Midbrain (tissue), 1 donor: Measurements from ENCODE around the gene GSK3B.

Source experiments
- DNase-seq: peaks from one replicate; lab custom pipeline; 2025; lab: John Stamatoyannopoulos, UW

Gene GSK3B

DNA sequence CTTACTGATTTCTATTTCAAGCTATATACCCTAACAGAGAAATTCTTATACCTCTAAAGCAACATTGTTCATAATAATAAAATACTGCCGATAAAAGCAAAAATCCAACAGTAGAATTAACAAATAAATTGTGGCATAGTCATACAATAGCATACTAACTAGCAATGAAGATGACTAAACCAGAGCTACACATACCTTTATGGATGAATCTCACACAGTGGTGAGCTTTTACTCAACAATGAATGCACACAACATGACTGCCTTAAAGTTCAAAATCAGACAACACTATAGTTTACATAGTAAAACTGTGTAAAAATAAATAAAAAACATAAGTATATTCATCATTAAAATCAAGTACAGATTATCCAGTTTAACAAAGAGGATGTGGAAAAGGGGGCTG, 213.3 kb downstream of the GSK3B start:
- DNase-seq, result no peak

DNA sequence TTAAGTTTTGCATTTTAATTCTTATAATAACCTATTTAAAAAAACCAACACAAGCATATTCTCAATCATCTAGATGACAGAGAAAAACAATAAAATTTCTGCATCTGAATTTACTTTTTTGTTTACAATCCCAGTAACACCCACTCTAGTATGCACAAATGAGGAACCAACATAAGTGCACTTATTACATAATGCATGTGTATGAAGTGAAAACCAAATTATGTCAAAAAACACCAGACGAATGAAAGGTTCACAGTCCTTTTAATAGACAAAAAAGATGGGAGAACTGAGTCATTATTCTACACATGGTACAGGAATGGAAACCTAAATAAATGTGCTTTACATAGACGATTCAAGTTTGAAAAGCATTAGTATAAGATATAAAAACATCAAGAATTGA, 220.6 kb downstream of the GSK3B start:
- DNase-seq, result no peak

DNA sequence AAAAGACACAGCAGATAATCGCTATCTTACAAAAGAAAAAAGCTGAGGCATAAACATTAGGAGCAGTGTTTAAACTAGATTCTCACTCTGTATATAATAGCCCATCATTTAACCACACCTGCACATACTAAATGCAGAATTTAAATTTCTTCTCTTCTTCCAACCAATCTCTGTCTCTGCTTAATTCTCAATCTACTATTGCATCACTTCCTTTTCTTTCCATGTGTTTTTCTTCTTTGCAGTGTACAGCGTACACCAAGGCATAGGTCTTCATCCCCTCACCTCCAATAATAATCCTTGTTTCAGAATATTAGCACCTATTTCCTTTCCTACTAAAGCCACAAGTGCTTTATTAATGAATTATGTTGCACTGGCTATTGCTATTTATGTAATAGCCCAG, 221.5 kb downstream of the GSK3B start:
- no peak for DNase-seq

DNA sequence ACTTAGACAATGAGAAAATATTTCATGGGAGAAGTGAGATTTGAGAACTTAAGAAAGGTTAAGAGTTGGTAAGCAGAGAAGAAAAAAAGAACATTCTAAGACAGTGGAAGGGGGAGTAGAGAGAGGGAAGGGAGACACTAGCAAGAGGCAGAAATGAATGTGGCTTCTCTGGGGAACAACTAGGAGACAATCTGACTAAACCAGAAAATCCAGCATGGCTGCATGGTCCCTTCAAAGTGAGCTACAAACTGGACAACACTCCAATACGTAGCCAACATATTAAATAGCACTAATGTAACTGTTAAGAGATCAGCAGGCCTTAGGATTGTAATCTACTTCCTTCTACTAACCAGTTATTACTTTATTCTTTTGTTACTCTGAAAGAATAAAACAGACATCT, 222.7 kb downstream of the GSK3B start:
- DNase-seq, result no peak

DNA sequence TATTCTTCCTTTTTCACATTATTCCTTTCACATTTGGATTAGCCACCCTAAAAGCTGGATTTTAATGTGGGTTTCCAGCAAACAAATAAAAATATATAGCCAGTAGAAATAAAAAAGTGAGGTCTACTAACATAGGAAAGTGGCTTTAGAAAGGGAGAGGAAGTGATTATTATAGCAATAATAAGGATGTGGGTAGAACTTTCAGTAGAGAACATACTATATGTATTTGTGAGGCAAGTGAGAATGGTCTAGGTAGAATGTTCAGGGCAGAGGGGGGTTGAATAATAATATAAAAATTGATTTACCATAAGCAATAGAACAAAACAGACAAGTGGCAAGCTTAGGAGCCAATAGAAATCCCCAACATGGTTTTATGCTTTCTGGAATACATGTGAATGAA, 223.7 kb downstream of the GSK3B start:
- no peak for DNase-seq

- no peak for DNase-seq
Measured at GRCh38 chr3:119864476-119864875, 229.8 kb downstream of the GSK3B start.

DNA sequence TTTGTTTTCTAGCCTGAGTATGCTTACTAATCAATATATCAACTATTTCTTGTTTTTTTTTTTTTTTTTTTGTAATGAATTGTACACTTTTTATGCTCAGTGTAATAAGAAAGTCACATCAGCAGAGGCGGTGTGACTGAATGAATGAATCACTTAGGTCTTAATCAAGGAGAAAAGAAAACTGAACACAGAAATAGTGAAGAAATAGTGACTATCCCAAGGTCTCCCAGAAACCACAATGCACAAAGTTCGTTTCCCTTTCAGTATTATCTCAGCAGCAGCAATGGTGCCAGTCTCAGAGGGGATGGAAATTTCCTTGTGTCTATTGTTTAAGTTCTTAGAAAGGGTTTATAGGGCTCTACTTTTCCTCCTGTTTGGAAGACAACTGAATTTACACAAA, 231.6 kb downstream of the GSK3B start:
- no peak for DNase-seq

DNA sequence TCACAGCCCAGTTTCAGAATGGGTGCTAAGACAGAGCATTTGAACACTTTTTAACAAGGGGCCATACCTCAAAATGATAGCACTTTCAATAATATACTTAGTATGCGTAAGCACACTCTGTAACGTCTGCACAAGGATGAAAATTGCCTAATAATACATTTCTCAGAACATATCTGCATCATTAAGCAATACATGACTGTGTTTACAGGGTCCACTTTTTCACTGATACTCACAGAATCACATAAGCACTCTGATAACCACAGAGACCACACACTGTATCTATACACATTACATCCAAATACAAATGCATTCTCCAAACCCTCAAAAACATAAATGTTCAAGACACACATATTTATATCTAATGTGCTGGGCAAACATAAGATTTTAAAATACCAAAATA, 232.6 kb downstream of the GSK3B start:
- DNase-seq, result no peak

DNA sequence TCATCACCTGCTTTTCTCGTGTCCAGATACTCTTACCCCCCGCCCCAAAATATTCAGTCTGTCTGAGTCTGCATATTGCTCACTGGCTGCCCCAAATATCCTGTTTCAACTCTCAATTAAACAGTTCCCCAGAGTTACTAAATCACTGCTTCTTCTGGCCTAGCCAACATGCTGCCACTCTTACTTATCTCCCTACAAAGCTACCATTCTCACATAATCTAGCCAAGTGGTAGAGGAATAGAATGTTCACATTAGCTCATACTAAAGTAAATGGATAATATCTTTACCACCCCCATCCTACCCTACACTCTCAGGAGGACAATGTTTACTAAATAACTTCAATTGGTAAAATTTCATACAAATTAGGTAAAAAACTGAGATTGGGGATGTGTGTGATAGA, 234.5 kb downstream of the GSK3B start:
- no peak for DNase-seq

DNA sequence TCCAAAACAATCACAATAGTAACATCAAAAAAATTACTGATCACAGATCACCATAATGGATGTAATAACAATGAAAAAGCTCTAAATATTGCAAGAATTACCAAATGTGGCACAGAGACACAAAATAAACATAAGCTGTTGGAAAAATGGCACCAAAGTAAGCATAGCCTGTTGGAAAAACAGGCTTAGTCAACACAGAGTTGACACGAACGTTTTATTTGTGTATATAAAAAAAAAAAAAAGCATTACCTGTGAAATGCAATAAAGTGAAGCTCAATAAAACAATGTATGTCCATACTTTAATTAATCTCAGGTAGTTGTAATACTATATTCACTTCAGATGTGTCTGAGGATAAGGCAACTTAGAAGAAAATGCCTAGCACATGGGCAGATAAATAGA, 235.3 kb downstream of the GSK3B start:
- DNase-seq, result no peak

GRCh38 chr3:119856695-119857094, 237.6 kb downstream of the GSK3B start:
- DNase-seq, result no peak

- DNase-seq, result no peak
Measured at GRCh38 chr3:119849126-119849525, 245.1 kb downstream of the GSK3B start.

DNA sequence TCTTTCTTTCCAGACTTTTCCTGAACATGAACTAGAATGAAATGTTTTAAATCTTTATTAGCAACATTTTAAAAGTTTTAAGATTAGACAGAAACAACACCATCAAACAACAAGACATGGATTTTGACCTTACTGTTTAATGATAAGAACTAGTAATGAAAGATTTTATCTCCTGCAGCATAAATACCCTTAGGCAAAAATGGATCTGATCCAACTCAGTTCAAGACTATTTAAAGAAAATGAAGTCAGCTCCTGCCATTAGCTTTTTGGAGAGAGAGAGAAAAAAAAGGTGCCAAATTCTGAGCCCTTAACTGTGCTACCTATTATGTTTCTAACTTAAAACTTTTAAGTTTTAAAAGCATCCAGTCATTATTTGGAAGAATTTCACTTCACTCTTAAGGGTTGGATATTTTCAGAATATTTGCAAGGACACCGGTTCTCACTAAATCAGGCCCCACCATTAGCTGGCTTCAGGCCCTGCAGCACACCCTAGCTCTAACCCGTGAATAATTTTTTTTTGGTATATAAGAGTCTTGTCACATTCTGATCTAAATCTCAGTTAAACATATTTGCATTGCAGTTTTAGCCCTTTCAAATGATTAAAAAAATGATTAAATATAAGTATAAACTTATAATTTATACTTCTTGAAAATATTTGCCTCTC, 252.3 kb downstream of the GSK3B start:
- no peak for DNase-seq

- DNase-seq, result no peak
Measured at GRCh38 chr3:119835556-119835955, 258.7 kb downstream of the GSK3B start.

DNA sequence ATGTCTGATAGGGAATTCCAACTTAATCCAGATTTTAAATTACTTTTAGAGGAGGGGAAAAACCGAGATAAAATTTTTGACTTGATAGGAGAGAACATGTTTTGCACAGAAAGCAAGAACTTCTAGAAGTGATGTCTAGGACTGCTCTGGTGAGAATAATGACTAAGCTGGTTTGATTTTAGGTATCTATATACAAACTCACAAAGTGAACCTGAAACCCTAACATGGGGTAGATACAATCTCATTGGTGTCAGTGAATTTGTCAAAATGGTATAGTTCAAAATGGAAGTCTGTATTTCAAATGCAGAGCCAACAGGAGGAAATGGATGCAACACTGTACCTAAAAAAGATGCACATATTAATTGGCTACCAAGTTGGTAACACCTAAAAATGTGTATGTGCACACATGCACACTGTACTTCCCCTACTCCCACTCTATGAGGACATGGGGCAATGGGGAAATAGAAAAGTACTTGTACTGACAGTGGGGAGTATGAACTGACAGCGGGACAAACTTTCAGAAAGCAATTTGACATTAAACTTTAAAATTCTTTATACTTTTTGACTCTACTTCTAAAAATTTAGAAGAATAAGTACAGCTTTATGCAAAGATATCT, 259.4 kb downstream of the GSK3B start:
- DNase-seq, result no peak

DNA sequence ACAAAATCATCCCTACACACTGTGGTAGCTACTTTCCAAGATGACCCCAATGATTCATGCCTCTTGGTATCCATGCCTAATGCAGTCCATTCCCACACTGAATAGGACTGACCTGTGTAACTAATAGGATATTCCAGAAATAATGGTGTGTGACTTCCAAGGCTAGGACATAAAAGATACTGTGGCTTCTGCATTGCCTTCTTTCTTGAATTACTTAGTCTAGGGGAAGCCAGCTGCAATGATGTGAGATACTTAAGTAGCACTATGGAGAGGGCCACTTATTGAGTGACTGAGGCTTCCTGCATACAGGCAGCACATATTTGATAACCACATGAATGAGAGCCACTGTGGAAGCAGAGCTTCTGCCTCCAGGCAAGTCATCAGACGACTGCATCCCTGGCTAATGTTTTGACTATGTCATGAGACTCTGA, 262.3 kb downstream of the GSK3B start:
- DNase-seq, result no peak

- no peak for DNase-seq
Measured at GRCh38 chr3:119831022-119831421, 263.2 kb downstream of the GSK3B start.

GRCh38 chr3:119829420-119829819, 264.8 kb downstream of the GSK3B start:
- DNase-seq, result no peak

DNA sequence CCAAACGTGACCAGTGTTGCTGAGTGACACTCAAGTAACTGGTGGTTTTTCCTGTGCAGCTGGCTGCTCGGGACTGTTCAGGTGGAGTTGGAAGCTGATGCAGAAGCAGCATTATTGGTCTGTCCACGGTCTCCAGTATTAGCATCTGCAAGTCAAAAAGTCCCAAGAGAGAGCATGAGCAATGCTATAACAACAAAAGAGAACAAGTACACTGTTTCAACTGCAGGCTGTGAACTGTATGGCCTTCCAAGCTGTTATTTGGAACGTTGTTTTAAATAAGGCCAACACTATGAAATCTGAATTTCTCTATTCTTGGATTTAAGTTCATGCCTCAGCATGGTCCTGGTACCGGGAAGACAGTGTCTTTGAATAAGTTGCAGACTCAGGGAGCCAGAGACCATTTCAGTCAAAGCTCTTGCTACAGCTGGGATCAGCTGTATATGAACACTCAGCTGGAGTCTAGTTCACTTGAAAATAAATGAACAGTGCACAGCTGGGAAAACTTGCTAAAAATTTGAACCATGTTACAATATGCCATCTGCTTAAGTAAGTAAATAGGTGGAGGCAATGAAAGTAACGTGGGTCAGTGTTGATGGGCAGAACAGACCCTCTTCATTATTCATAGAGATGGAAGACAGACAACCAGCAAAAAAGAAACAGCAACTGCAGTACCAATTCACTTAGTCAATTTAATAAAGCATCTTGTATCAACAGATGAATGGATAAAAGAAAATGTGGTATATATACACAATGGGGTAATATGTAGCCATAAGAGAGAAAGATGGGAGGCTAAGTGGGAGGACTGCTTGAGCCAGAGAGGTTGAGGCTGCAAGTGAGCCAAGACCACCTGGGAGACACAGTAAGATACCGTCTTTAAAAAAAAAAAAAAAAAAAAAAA, 267.3 kb downstream of the GSK3B start:
- no peak for DNase-seq

DNA sequence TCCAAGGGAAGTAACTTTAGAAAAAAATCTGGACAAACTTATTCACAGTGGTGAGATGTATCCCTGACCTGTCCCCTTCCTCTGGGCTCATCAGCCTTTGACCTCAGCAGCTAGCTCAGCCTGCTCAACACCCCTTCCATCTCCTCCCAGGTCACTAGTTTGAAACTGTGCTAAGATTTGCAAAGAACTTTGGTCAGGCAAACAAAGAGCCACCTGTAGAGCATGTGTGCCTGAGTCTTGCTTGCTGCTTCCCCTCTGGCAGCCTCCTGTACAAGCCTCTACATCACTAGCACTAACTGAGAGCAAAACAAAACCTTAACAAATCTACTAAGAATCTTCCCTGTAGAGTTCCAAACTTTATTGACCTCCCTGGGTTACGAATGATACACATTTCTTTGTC, 268.4 kb downstream of the GSK3B start:
- no peak for DNase-seq

DNA sequence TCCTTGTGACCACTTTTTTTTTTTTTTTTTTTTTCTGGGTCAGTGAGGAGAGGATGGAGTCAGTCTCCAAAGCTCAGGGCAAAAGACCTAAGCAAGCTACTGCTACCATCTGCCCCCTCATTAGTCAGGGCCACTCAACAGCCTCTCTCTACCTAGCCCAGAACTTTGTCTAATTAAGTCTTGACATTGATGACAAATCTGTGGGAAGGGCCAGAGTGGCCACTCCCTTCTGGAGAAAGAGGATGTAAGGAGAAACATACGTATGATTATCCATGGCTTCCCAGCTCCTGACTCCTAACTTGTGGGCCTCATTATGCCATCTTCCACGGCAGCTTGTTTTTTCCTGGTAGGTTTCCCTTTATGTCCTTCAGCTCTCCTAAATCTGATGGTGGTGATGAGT, 274.4 kb downstream of the GSK3B start:
- DNase-seq, result no peak

- DNase-seq, result no peak
Measured at GRCh38 chr3:119818937-119819336, 275.3 kb downstream of the GSK3B start.
